HG03064 (cell line): Measurements from ENCODE around the gene KRT12.
"Not testable (repeated sequence)": the region's sequence is repeated elsewhere in the genome, so short reads cannot be mapped to it uniquely, and the experiment has no call there.

ENCODE experiments used
- ATAC-seq: cut with Tn5 transposase; IDR thresholded peaks from one replicate; pipeline ENCODE4 v1.9.1; 2021; ENCODE audit warnings: low read depth; ENCODE audit not compliant: unreplicated experiment

KRT12 gene

GRCh38 chr17:40818733-40819527, 48.1 kb downstream of the KRT12 start:
- peak; percentile 57 for ATAC-seq

GRCh38 chr17:40818343-40818732, 48.7 kb downstream of the KRT12 start:
- no peak for ATAC-seq

GRCh38 chr17:40817103-40817682, 49.8 kb downstream of the KRT12 start:
- ATAC-seq: no peak

GRCh38 chr17:40816569-40816968, 50.5 kb downstream of the KRT12 start:
- no peak for ATAC-seq

- ATAC-seq: no peak
Observed at GRCh38 chr17:40815381-40815780, 51.6 kb downstream of the KRT12 start.

GRCh38 chr17:40814657-40815056, 52.4 kb downstream of the KRT12 start:
- not testable (repeated sequence) for ATAC-seq

- no peak for ATAC-seq
Observed at GRCh38 chr17:40813804-40814203, 53.2 kb downstream of the KRT12 start.

GRCh38 chr17:40812639-40813038, 54.4 kb downstream of the KRT12 start:
- ATAC-seq: no peak
